Bone marrow (tissue), 2 donors: ENCODE measurements around the gene GSTM4.
"Not testable (repeated sequence)": the region's sequence is repeated elsewhere in the genome, so short reads cannot be mapped to it uniquely, and the experiment has no call there.

Source experiments
- DNase-seq, 2 donors: peaks; one replicate each; lab custom pipeline; 2025; lab: John Stamatoyannopoulos, UW

Gene GSTM4

DNA sequence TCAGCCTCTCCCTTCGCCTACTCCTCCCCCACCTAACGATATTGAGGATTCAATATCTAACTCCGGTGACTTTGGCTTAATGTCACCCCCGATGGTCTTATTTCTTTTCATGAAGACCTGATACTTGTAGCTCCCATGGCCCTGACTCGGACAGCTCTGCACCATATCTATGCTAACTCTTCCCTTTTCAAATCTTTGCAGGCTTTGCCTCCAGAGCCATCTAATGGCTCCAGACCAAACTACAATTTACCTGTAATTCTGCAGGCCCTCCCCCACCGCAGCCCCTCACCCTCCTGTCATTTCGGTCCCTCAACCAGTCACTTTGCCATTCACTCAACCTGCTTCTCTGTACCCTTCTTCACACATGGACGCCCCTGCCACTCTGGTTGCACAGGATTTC, 48.3 kb downstream of the GSTM4 start:
- DNase-seq: no peak

DNA sequence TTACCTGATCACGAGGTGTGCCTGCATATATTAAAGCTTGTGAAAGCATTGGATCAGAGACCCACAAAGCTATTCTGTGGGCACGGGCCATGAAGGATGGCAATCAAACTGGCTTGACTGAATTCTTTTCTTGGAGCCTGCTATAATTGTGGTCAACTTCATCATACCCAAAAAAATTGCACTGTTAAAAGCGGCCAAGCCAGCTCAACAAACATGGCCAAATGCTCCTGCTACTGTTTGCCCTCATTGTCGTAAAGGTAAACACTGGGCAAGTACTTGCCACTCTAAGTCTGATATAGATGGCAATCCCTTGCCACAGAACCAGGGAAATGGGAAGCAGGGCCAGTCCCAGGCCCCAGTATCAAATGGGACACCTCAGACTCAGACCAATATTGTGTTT, 49.5 kb downstream of the GSTM4 start:
- DNase-seq: no peak

DNA sequence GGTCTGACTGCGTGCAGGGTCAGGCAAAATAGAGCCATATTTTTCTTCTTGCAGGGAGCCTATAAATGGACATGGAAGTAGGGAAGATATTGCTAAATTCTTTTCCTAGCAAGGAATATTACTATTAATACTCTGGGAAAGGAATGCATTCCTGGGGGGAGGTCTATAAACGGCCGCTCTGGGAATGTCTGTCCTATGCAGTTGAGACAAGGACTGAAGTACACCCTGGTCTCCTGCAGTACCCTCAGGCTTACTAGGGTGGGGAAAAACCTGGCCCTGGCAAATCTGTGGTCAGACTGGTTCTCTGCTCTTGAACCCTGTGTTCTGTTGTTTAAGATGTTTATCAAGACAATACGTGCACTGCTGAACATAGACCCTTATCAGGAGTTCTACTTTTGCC, 53.0 kb downstream of the GSTM4 start:
- not testable (repeated sequence) for DNase-seq

DNA sequence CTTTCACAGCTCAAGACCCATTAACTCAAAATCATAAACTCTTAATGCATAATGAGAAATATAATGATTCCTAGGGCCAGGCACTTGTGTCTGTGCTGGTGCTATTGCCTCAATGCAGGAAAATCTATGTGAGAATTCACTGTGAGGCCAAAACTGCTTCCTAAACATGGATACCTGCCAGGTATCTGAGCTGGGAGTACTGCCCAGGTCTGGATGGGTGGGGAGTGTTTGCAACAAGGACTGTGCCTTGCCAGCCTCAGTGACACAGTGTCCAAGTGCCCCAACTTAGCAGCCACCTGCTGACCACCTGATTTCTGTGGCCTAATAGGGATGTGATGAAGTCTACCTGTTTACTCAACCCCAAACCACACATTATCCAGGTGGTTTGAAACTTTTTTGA, 53.9 kb downstream of the GSTM4 start:
- not testable (repeated sequence) for DNase-seq
